HepG2 (cell line): ENCODE measurements around the gene COMT. TPM values are rescaled to one million over a fixed set of nuclear protein-coding genes. Genes with fewer than 3 reads are reported as not detected.

ENCODE experiments used
- BRCA1 ChIP-seq: sonication (generic); formaldehyde crosslinking; IDR thresholded peaks from 2 replicates; pipeline ENCODE4 v1.4.0; 2020; ENCODE audit warnings: missing genetic modification reagents
- DDIT3 ChIP-seq: sonication (generic); formaldehyde crosslinking; IDR thresholded peaks from 2 replicates; pipeline ENCODE4 v1.4.0; 2020; ENCODE audit warnings: mild to moderate bottlenecking, missing genetic modification reagents
- GTF3A ChIP-seq: sonication (generic); formaldehyde crosslinking; conservative IDR thresholded peaks from 2 replicates; pipeline ENCODE4 v1.4.0; 2020; ENCODE audit warnings: mild to moderate bottlenecking, missing genetic modification reagents
- HNF4G ChIP-seq, 2 experiments: sonication (generic) in 1 of 2; formaldehyde crosslinking in 1 of 2; IDR thresholded peaks; 2 replicates each; pipeline versions ENCODE4 v1.4.0 to v1.6.1; 2011 to 2020; ENCODE audit warnings: borderline replicate concordance in 2 of 2, low read depth in 2 of 2, mild to moderate bottlenecking in 2 of 2, low read length in 1 of 2, missing genetic modification reagents in 1 of 2, moderate library complexity in 1 of 2
- IKZF5 ChIP-seq: IDR thresholded peaks from 2 replicates; pipeline ENCODE4 v1.6.1; 2018; ENCODE audit warnings: missing genetic modification reagents, mild to moderate bottlenecking, missing compliant biosample characterization
- KDM5A ChIP-seq: fragments of 200-600 bp; sonication (generic); IDR thresholded peaks from 2 replicates; pipeline ENCODE4 v1.7.0; 2018; ENCODE audit warnings: antibody characterized with exemption, mild to moderate bottlenecking, low read length, borderline replicate concordance
- MXD3 ChIP-seq: IDR thresholded peaks from 2 replicates; pipeline ENCODE4 v1.6.1; 2016; ENCODE audit warnings: mild to moderate bottlenecking, missing biosample characterization, missing genetic modification reagents
- NFYC ChIP-seq: IDR thresholded peaks from 2 replicates; pipeline ENCODE4 v1.6.1; 2016; ENCODE audit warnings: missing genetic modification reagents, missing compliant biosample characterization
- NKX3-1 ChIP-seq: sonication (generic); formaldehyde crosslinking; IDR thresholded peaks from 2 replicates; pipeline ENCODE4 v1.5.0; 2020; ENCODE audit warnings: missing genetic modification reagents
- NR2F1 ChIP-seq, 2 experiments: fragments of 450-650 bp in 1 of 2; formaldehyde crosslinking in 1 of 2; IDR thresholded peaks; 2 replicates each; pipeline versions ENCODE4 v1.5.0 to v1.6.1; 2016 to 2020; ENCODE audit warnings: mild to moderate bottlenecking in 1 of 2, missing compliant biosample characterization in 1 of 2, missing genetic modification reagents in 1 of 2, moderate library complexity in 1 of 2
- POLR2AphosphoS5 ChIP-seq: IDR thresholded peaks from 2 replicates; pipeline ENCODE4 v1.6.1; 2012; ENCODE audit warnings: low read depth, low read length
- TCF12 ChIP-seq, 2 experiments: fragments of 450-650 bp in 1 of 2; sonication (generic) in 1 of 2; formaldehyde crosslinking in 1 of 2; IDR thresholded peaks; 2 replicates each; pipeline versions ENCODE4 v1.6.1 to v1.8.0; 2017 to 2022; ENCODE audit warnings: antibody characterized with exemption in 1 of 2, mild to moderate bottlenecking in 1 of 2, missing genetic modification reagents in 1 of 2, moderate library complexity in 1 of 2
- ZNF501 ChIP-seq: sonication (generic); formaldehyde crosslinking; IDR thresholded peaks from 2 replicates; pipeline ENCODE4 v1.5.1; 2020; ENCODE audit warnings: mild to moderate bottlenecking, moderate library complexity, missing genetic modification reagents
- ZNF772 ChIP-seq: sonication (generic); formaldehyde crosslinking; IDR thresholded peaks from 2 replicates; pipeline ENCODE4 v1.5.0; 2020; ENCODE audit warnings: mild to moderate bottlenecking, missing genetic modification reagents
- polyA plus RNA-seq, 8 experiments: library from polyadenylated mRNA; depleted of rRNA in 3 of 8; stranded (reverse) in 7 of 8; unstranded in 1 of 8; fragments of >200 nt; fragmentation: Illumina TruSeq in 4 of 8; extraction: Trizol in 4 of 8; gene quantifications; 2 replicates each; pipeline versions ENCODE4 v1.2.1 to v1.2.3, GENCODE V29; 2011 to 2016; ENCODE audit warnings: low read depth in 4 of 8, missing spikeins in 1 of 8, mixed read lengths in 1 of 8; ENCODE audit not compliant: insufficient read depth in 1 of 8
- total RNA-seq, 5 experiments: library from RNA; depleted of rRNA; stranded (reverse); fragments of >200 nt; fragmentation: Illumina TruSeq; extraction: Trizol; gene quantifications; 2 replicates each; pipeline ENCODE4 v1.2.3, GENCODE V29; 2016; ENCODE audit warnings: low read depth in 1 of 5
- TF ChIP-seq, protein P1 (sequence below): sonication (generic); formaldehyde crosslinking; IDR thresholded peaks from 2 replicates; pipeline ENCODE4 v1.4.0; 2020; ENCODE audit warnings: mild to moderate bottlenecking, missing genetic modification reagents, borderline replicate concordance
- TF ChIP-seq, protein P2 (sequence below): sonication (generic); formaldehyde crosslinking; IDR thresholded peaks from 2 replicates; pipeline ENCODE4 v1.4.0; 2020; ENCODE audit warnings: missing genetic modification reagents
- TF ChIP-seq, protein P3 (sequence below): sonication (generic); formaldehyde crosslinking; IDR thresholded peaks from 2 replicates; pipeline ENCODE4 v1.4.0; 2020; ENCODE audit warnings: missing genetic modification reagents, borderline replicate concordance

The COMT gene
- total and polyA plus RNA-seq, 2 of the 13 experiments (the other 11 are each of a cell fraction or from before 2014, with no cell fraction given) = 156 to 162 TPM

DNA sequence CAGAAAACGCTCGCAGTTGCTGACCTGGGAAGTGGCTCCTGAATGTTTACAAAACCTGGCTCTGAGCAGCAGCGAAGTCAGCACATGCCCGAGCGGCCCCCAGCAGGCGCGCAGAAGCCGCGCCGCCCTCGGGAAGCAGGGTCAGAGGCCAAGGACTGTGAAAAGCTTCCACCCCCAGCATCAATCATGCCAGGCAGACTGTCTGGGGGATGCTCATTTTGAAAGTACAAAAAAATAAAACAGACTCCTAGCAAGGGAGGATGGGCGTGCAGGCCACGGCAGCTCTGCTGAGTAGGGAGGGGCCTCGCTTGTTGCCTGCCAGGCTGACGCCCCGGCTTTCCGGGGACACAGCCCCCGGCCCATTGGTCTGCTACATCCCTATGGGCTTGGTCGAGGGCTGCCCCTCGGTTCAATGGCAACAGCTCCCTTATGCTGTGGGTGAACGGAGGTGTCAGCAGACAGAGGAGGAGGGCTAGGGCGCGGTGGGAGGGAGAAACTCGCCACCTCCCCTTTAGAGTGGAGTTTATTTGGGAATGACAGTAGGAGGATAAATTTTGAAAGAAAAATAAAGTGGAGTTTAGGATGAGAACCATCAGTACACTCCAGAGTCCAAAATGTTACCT is 49.2 kb upstream of the COMT start (continued):
- TF ChIP-seq, protein P1, sequence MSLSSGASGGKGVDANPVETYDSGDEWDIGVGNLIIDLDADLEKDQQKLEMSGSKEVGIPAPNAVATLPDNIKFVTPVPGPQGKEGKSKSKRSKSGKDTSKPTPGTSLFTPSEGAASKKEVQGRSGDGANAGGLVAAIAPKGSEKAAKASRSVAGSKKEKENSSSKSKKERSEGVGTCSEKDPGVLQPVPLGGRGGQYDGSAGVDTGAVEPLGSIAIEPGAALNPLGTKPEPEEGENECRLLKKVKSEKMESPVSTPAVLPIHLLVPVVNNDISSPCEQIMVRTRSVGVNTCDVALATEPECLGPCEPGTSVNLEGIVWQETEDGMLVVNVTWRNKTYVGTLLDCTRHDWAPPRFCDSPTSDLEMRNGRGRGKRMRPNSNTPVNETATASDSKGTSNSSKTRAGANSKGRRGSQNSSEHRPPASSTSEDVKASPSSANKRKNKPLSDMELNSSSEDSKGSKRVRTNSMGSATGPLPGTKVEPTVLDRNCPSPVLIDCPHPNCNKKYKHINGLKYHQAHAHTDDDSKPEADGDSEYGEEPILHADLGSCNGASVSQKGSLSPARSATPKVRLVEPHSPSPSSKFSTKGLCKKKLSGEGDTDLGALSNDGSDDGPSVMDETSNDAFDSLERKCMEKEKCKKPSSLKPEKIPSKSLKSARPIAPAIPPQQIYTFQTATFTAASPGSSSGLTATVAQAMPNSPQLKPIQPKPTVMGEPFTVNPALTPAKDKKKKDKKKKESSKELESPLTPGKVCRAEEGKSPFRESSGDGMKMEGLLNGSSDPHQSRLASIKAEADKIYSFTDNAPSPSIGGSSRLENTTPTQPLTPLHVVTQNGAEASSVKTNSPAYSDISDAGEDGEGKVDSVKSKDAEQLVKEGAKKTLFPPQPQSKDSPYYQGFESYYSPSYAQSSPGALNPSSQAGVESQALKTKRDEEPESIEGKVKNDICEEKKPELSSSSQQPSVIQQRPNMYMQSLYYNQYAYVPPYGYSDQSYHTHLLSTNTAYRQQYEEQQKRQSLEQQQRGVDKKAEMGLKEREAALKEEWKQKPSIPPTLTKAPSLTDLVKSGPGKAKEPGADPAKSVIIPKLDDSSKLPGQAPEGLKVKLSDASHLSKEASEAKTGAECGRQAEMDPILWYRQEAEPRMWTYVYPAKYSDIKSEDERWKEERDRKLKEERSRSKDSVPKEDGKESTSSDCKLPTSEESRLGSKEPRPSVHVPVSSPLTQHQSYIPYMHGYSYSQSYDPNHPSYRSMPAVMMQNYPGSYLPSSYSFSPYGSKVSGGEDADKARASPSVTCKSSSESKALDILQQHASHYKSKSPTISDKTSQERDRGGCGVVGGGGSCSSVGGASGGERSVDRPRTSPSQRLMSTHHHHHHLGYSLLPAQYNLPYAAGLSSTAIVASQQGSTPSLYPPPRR (CRISPR knock-in tag) = peak; percentile 82
- TF ChIP-seq, protein P2, sequence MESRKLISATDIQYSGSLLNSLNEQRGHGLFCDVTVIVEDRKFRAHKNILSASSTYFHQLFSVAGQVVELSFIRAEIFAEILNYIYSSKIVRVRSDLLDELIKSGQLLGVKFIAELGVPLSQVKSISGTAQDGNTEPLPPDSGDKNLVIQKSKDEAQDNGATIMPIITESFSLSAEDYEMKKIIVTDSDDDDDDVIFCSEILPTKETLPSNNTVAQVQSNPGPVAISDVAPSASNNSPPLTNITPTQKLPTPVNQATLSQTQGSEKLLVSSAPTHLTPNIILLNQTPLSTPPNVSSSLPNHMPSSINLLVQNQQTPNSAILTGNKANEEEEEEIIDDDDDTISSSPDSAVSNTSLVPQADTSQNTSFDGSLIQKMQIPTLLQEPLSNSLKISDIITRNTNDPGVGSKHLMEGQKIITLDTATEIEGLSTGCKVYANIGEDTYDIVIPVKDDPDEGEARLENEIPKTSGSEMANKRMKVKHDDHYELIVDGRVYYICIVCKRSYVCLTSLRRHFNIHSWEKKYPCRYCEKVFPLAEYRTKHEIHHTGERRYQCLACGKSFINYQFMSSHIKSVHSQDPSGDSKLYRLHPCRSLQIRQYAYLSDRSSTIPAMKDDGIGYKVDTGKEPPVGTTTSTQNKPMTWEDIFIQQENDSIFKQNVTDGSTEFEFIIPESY (CRISPR knock-in tag) = no peak
- TF ChIP-seq NKX3-1 = peak; percentile 99
- no peak for TF ChIP-seq TCF12 (IDR thresholded peaks at IDR 0.05)
- TF ChIP-seq TCF12 (CRISPR knock-in tag; IDR thresholded peaks at IDR 0.05) = 0 out of 2 replicates have a peak, but pooled peaks have one; percentile 89
- TF ChIP-seq, protein P3, sequence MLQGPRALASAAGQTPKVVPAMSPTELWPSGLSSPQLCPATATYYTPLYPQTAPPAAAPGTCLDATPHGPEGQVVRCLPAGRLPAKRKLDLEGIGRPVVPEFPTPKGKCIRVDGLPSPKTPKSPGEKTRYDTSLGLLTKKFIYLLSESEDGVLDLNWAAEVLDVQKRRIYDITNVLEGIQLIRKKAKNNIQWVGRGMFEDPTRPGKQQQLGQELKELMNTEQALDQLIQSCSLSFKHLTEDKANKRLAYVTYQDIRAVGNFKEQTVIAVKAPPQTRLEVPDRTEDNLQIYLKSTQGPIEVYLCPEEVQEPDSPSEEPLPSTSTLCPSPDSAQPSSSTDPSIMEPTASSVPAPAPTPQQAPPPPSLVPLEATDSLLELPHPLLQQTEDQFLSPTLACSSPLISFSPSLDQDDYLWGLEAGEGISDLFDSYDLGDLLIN = peak; percentile 96; the same call in 1 of the 2 replicates
- peak; percentile 99 for TF ChIP-seq MXD3 (CRISPR knock-in tag)
- TF ChIP-seq ZNF772 (CRISPR knock-in tag) = peak; percentile 99
- TF ChIP-seq BRCA1 (CRISPR knock-in tag) = peak; percentile 99
- peak; percentile 36; the same call in 1 of the 2 replicates for TF ChIP-seq HNF4G (IDR thresholded peaks at IDR 0.05; ENCODE audit: borderline replicate concordance, low read depth, low read length)
- TF ChIP-seq HNF4G (CRISPR knock-in tag; IDR thresholded peaks at IDR 0.05; ENCODE audit: borderline replicate concordance, low read depth) = peak; percentile 45; the same call in 1 of the 2 replicates
- peak; percentile 95 to 98 for TF ChIP-seq NR2F1 (CRISPR knock-in tag; IDR thresholded peaks at IDR 0.05)
- no peak for TF ChIP-seq POLR2AphosphoS5
- peak; percentile 51 for TF ChIP-seq NFYC (CRISPR knock-in tag)
- TF ChIP-seq IKZF5 (CRISPR knock-in tag) = peak; percentile 95
- no peak for TF ChIP-seq KDM5A
- TF ChIP-seq GTF3A (CRISPR knock-in tag) = no peak
- no peak for TF ChIP-seq DDIT3
- peak; percentile 95 for TF ChIP-seq ZNF501
